Activated T-cell treated with anti-CD3 and anti-CD28 coated beads, Interleukin-2, amount 50 U/mL, for 4 hours (primary cell): ENCODE results near the gene ARHGAP1. TPM values are rescaled to one million over a fixed set of nuclear protein-coding genes. Genes with fewer than 3 reads are reported as not detected.

Experiments
- ATAC-seq, 2 donors: fragments of 200-7000 bp; cut with Tn5 transposase; one replicate each; pipeline ENCODE4 v1.10.0; 2021
- DNase-seq: peaks from one replicate; pipeline ENCODE4 v3.0.0-alpha.2; 2020
- H3K27me3 Mint-ChIP-seq: one replicate; pipeline ENCODE4 v1.8.0; 2021; ENCODE audit warnings: low read depth, mixed read lengths
- H3K36me3 Mint-ChIP-seq: one replicate; pipeline ENCODE4 v1.8.0; 2022; ENCODE audit warnings: mixed read lengths; ENCODE audit not compliant: insufficient read depth
- H3K4me1 Mint-ChIP-seq: one replicate; pipeline ENCODE4 v1.8.0; 2021; ENCODE audit warnings: low read depth, mixed read lengths
- H3K4me3 Mint-ChIP-seq: one replicate; pipeline ENCODE4 v1.8.0; 2021; ENCODE audit warnings: mild to moderate bottlenecking, moderate library complexity, mixed read lengths
- H3K9me3 Mint-ChIP-seq: one replicate; pipeline ENCODE4 v1.8.0; 2021; ENCODE audit warnings: mixed read lengths
- total RNA-seq, 3 donors: library from RNA; stranded (reverse); gene quantifications; one replicate each; pipeline ENCODE4 v1.2.1, GENCODE V29; 2021

The ARHGAP1 gene
- total RNA-seq, 3 donors from 2014 or later: 52.9 to 63.8 (median 53.4) TPM

DNA sequence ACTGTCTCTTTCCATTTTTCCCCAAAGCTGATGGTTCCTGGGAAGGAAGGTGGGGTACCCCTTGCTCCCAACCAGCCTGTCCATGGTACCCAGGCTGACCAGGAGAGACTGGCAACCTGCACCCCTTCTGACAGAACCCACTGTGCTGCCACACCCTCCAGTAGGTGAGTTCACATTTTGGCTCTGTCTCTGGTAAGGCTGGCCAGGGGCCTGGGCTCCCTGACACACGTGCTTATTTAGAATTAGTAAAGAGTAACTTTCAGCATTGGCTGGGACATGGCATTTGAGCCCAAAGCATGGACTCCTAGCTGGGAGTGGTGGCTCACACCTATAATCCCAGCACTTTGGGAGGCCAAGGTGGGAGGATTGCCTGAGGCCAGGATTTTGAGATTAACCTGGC, 35.1 kb downstream of the ARHGAP1 start:
- Mint-ChIP-seq H3K9me3 (no peaks in the 10 kb centered on the region), H3K36me3 (peaks cover 42% of the 10 kb centered on the region), H3K4me3 (no peak overlapping the region), H3K27me3 (no peaks in the 10 kb centered on the region), H3K4me1 (peaks cover 14% of the 10 kb centered on the region)
- no peak for ATAC-seq
- no peak for DNase-seq

DNA sequence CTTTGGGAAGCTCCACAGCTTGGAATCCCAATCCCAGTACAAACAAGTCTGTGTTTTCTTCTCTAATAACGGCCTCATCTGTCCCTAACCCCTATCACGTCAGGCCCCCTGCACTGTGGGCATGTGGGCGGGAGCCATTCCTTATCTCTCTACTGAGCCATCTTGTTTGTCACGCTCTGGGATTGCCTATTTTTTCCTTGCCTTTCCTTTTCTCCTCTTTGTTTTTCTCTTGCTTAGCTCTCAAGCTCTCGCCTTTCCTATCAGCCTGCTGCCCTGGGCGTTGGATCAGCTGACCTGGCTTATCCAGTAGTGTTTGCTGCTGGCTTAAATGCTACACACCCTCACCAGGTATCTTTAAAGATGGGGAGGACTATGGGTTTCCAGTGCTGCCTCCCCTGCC, 35.8 kb downstream of the ARHGAP1 start:
- Mint-ChIP-seq H3K4me1 (peaks cover 8% of the 10 kb centered on the region), H3K27me3 (no peaks in the 10 kb centered on the region), H3K4me3 (no peak overlapping the region), H3K9me3 (no peaks in the 10 kb centered on the region), H3K36me3 (peaks cover 45% of the 10 kb centered on the region)
- DNase-seq (no peak), ATAC-seq (no peak)

DNA sequence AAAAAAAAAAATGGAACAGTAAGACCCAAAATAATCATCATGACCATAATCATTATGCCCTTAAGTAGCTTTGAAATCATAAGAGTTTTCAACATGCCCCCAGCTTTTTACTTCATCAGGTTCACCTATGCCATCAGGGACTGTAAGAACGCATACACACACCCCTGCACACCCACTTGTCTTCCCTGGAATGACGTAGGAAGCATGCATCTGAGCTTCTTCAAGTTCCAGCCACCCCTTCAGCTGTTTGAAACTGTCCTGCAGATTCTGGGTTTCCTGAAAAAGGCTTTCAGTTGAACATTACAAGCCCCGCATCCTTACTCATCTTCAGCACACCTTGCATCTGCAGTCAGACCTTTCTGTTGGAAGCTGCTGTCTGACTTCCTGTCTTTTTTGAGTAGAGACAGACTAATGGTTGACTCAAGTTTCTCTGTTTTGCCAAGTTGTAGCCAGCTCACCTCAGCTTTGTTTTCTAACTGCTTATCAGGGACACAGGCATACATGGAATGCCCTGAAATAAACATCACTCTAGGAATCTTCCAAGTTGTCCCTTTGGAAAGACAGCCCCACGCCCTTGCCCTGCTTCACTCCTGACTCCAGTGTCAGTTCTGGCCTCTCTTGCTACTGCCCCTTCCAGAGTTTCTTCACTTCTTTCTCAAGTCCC, 37.0 kb downstream of the ARHGAP1 start:
- Mint-ChIP-seq H3K9me3 (no peaks in the 10 kb centered on the region), H3K27me3 (no peaks in the 10 kb centered on the region), H3K4me3 (no peak overlapping the region), H3K4me1 (no peaks in the 10 kb centered on the region), H3K36me3 (peaks cover 42% of the 10 kb centered on the region)
- DNase-seq: no peak
- no peak for ATAC-seq

DNA sequence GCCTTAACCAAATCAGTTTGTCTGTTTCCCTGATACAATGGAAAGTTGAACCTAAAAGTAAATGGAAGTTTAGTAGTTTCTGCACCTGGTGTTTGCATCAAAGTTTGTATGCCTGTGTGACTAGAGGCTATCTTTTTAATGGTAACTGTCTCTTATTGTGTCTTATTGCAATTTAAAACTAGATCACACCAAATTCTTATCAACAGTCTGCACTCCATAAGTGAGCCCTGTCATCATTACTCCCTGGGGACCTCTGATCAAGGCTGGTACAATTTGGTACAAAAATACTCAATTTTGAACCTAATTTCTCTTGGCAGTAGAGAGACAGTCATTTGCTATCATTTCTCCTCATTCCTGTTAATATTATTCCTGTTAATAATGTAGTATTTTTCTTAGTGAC, 38.1 kb downstream of the ARHGAP1 start:
- no peak for DNase-seq
- Mint-ChIP-seq H3K4me3 (no peak overlapping the region), H3K27me3 (no peaks in the 10 kb centered on the region), H3K4me1 (no peaks in the 10 kb centered on the region), H3K9me3 (no peaks in the 10 kb centered on the region), H3K36me3 (peaks cover 46% of the 10 kb centered on the region)
- no peak for ATAC-seq

DNA sequence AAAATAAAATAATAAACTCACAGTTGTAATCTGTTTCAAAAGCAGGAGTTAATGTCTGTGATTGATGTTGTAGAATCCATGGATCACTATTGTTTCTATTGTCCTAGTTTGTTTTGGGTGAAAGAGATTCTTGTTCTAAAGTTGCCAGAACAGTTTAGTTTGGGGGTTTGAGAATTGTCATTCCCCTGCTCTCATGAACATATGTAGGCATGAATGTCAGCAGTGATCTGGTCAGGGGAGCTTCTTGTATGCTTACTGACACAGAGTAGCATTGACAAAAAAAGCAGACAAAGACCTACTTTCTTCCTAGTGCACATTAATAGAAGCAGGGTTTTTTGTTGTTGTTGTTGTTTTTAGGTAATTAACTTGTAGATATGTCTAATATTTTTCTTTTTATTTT, 38.6 kb downstream of the ARHGAP1 start:
- ATAC-seq: no peak
- Mint-ChIP-seq H3K9me3 (no peaks in the 10 kb centered on the region), H3K36me3 (peaks cover 46% of the 10 kb centered on the region), H3K27me3 (no peaks in the 10 kb centered on the region), H3K4me1 (no peaks in the 10 kb centered on the region), H3K4me3 (no peak overlapping the region)
- no peak for DNase-seq

DNA sequence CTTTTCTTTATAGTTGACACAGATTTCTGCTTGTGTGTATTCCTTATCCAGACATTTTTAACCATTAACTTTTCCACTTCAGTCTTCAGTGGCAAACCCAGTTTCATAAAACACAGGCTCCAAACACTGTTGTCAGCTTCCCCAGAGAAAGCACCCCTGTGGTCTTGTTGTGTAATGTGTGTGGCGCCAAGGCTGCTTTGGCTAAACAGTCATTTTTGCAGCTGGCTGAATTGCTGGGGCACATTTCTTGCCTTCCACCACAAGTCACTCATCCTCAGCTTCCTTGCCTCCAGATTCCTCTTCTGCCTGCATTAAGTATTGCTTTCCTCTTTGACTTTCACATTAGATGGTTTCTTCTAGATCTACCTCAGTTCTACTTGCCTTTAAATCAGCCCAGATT, 40.5 kb downstream of the ARHGAP1 start:
- H3K4me1 Mint-ChIP-seq: no peaks in the 10 kb centered on the region
- H3K36me3 Mint-ChIP-seq: peaks cover 38% of the 10 kb centered on the region
- H3K4me3 Mint-ChIP-seq: no peak overlapping the region
- no peak for ATAC-seq
- H3K9me3 Mint-ChIP-seq: no peaks in the 10 kb centered on the region
- DNase-seq: no peak
- no peaks in the 10 kb centered on the region for H3K27me3 Mint-ChIP-seq

DNA sequence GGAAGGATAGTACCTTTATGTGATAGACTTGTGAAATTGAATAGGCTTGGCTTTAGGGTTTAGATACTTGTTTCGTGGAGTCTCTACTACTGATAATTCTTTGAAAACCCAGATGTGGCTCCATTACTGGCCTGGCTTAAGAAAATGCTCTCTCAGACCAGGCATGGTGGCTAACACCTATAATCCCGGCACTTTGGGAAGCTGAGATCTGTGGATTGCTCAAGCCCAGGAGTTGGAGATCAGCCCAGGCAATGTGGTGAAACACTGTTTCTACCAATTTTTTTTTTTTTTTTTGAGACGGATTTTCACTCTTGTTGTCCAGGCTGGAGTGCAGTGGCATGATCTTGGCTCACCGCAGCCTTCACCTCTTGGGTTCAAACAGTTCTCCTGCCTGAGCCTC, 42.2 kb downstream of the ARHGAP1 start:
- Mint-ChIP-seq H3K9me3 (no peaks in the 10 kb centered on the region), H3K4me3 (no peak overlapping the region)

DNA sequence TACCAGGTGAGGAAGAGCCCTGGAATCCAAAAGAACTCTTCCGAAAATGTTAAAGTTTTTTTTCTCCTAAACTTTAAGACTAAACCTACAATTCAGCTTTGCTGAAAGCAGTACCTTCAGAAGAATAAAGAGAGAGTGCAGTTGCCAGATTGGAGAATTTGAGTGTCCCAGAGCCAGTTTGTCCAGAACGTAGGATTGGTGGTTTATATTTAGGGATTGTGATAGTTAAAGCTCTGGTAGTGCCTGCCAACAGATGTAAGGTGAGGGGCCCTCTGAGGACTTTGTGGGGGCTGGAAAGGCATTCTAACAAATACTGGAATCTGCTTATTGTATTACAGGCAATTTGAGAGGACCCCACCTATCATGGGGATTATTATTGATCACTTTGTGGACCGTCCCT, 43.2 kb downstream of the ARHGAP1 start:
- no peaks in the 10 kb centered on the region for H3K27me3 Mint-ChIP-seq
- peaks cover 25% of the 10 kb centered on the region for H3K36me3 Mint-ChIP-seq
- ATAC-seq: no peak
- H3K4me3 Mint-ChIP-seq: no peak overlapping the region
- no peaks in the 10 kb centered on the region for H3K4me1 Mint-ChIP-seq
- H3K9me3 Mint-ChIP-seq: no peaks in the 10 kb centered on the region
- DNase-seq: no peak

More for the DNA sequence above, 42.2 kb downstream of the ARHGAP1 start:
- ATAC-seq (no peak), DNase-seq (no peak)
- H3K4me1 Mint-ChIP-seq: no peaks in the 10 kb centered on the region
- H3K36me3 Mint-ChIP-seq: peaks cover 30% of the 10 kb centered on the region
- no peaks in the 10 kb centered on the region for H3K27me3 Mint-ChIP-seq

DNA sequence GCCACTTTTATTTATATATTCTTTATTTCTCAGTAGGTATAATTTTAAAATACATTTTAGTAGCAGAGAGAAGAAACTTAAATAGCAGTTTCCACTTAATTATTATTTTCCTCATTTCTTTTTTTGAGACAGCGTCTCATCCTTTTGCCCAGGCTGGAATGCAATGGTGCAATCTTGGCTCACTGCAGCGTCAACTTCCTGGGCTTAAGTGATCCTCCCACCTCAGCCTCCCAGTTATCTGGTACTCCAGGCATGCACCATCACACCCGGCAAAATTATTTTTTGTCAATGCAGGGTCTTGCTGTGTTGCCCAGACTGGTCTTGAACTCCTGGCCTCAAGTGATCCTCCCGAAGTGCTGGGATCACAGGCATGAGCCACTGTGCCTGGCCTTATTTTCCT, 44.8 kb downstream of the ARHGAP1 start:
- no peaks in the 10 kb centered on the region for H3K27me3 Mint-ChIP-seq
- no peak for ATAC-seq
- DNase-seq: no peak
- no peaks in the 10 kb centered on the region for H3K9me3 Mint-ChIP-seq
- H3K36me3 Mint-ChIP-seq: peaks cover 28% of the 10 kb centered on the region
- H3K4me3 Mint-ChIP-seq: no peak overlapping the region
- H3K4me1 Mint-ChIP-seq: no peaks in the 10 kb centered on the region

DNA sequence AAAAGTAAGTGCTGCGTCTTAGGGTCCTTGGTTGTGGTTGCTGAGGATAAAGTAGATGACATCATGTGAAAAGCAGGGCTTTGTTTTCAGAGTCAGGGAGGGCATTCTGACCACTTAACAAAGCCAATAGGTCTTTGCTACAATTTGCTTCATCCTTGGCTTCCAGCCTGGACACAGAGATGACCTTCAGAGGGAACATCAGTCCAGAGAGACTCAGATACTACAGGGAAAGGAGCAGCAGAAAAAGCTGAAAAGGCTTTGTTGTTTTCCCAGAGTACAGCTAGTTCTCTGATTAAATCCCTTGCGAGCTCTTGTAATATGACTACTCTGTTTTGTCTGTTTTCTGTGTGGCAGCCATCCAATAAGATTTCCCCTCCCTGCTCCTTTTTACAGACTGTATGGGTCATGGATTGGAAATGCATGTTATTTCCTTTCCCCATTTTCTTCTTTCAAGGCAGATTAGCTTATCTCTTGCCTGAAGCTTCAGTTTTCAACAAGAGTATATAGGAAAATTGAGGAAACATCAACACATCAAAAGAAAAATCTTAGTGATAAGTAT, 51.2 kb downstream of the ARHGAP1 start:
- Mint-ChIP-seq H3K27me3 (no peaks in the 10 kb centered on the region), H3K36me3 (peaks cover 21% of the 10 kb centered on the region), H3K4me3 (no peak overlapping the region), H3K4me1 (no peaks in the 10 kb centered on the region), H3K9me3 (no peaks in the 10 kb centered on the region)
- no peak for DNase-seq
- no peak for ATAC-seq

DNA sequence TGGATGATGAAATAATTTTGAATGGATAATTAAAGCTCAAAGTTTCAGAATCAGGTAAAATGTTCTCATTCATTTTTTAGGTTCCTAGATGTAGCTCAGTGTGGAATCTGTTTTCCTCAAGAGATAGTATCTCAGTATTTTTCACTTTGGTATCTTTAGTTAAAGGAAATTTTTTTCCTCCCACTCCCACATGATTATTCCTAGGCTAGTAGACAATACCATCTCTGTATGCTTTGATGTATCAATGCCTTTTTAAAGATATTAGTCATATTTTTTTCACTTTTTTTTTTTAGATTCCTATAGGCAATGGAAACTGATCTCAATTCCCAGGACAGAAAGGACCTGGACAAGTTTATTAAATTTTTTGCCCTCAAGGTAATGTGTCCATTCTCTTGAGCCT, 56.4 kb downstream of the ARHGAP1 start:
- Mint-ChIP-seq H3K4me1 (peaks cover 10% of the 10 kb centered on the region), H3K36me3 (peaks cover 35% of the 10 kb centered on the region), H3K4me3 (no peak overlapping the region), H3K27me3 (no peaks in the 10 kb centered on the region), H3K9me3 (no peaks in the 10 kb centered on the region)
- ATAC-seq: no peak
- no peak for DNase-seq

DNA sequence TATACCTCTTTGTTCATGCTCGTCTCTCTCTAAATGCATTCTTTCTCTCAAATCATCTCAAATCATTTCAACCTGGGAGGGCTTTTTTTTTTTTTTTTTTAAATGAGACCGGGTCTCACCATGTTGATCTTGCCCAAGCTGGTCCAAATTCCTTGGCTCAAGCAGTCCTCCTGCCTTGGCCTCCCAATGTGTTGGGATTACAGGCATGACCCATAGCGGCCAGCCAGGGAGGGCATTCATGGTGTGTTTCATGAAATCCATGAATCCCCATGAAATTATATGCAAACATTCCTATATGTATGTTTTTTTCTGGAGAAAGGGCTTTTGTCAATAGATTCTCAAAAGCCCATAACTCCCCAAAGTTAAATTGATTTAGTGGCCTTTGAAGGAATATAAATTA, 56.9 kb downstream of the ARHGAP1 start:
- Mint-ChIP-seq H3K9me3 (no peaks in the 10 kb centered on the region), H3K27me3 (no peaks in the 10 kb centered on the region)

DNA sequence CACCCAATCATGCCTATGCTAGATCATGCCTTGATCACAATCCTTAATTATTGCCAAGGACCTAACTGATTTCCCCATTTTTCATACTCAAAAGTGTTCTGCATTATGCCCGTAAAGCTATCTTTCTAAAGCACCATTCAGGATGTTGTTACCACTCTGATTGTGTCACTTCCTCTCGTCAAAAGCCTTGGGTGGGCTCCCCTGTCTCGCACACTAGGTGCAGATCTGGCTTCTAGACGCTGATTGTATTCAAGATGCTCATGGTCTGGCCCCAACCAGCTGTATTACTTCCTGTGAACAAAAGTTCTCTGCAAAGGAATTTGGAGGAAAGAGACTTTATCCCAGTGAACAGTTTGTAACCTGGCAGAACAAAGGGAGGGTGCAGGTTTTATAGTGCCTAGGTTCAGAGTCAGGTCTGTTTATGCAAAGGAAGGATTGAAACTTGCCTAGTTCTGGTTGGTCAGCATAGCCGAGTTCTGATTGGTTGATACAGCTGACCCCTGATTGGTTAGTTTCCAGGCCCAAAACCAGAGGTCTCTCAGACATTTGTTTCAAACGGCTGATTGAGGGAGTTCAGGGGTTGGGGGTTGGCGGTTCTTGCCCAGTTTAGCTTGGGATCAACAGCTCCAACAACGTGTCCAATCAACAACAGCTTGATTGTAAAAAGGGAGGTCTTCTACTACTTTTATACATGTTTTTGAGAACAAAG, 57.6 kb downstream of the ARHGAP1 start:
- no peaks in the 10 kb centered on the region for H3K27me3 Mint-ChIP-seq
- peaks cover 39% of the 10 kb centered on the region for H3K36me3 Mint-ChIP-seq
- H3K4me1 Mint-ChIP-seq: peaks cover 12% of the 10 kb centered on the region
- no peaks in the 10 kb centered on the region for H3K9me3 Mint-ChIP-seq
- DNase-seq: no peak
- no peak for ATAC-seq
- H3K4me3 Mint-ChIP-seq: no peak overlapping the region

More for the DNA sequence above, 56.9 kb downstream of the ARHGAP1 start:
- Mint-ChIP-seq H3K4me1 (peaks cover 10% of the 10 kb centered on the region), H3K36me3 (peaks cover 37% of the 10 kb centered on the region), H3K4me3 (no peak overlapping the region)
- no peak for DNase-seq
- no peak for ATAC-seq

DNA sequence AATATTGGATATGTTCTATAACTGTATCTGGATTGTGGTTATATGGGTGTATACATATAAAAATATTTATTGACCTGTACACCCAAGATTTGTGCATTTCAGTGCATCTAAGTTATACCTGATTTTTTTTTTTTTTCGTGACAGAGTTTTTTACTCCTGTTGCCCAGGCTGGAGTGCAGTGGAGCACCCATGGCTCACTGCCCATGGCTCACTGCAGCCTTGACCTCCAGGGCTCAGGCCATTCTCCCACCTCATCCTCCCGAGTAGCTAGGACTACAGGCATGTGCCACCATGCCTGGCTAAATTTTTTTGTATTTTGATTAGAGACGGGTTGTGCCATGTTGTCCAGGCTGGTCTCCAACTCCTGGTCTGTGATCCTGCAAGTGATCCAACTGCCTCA, 58.8 kb downstream of the ARHGAP1 start:
- no peak overlapping the region for H3K4me3 Mint-ChIP-seq
- H3K36me3 Mint-ChIP-seq: peaks cover 39% of the 10 kb centered on the region
- ATAC-seq (no peak), DNase-seq (no peak)
- no peaks in the 10 kb centered on the region for H3K9me3 Mint-ChIP-seq
- H3K27me3 Mint-ChIP-seq: no peaks in the 10 kb centered on the region
- peaks cover 12% of the 10 kb centered on the region for H3K4me1 Mint-ChIP-seq
